Activated naive CD4-positive, alpha-beta T cell treated with anti-CD3 and anti-CD28 coated beads, Interleukin-2, amount 50 U/mL, for 24 hours (primary cell): ENCODE measurements around the gene UGT1A1.
"Not testable (repeated sequence)": the region's sequence is repeated elsewhere in the genome, so short reads cannot be mapped to it uniquely, and the experiment has no call there.

Experiments
- H3K27ac Mint-ChIP-seq: one replicate; pipeline ENCODE4 v1.8.0; 2021; ENCODE audit warnings: mild to moderate bottlenecking, mixed read lengths
- H3K27me3 Mint-ChIP-seq: one replicate; pipeline ENCODE4 v1.8.0; 2021; ENCODE audit warnings: mixed read lengths
- H3K36me3 Mint-ChIP-seq: one replicate; pipeline ENCODE4 v1.8.0; 2021; ENCODE audit warnings: mixed read lengths
- H3K4me1 Mint-ChIP-seq: one replicate; pipeline ENCODE4 v1.8.0; 2021; ENCODE audit warnings: mixed read lengths
- H3K4me3 Mint-ChIP-seq: one replicate; pipeline ENCODE4 v1.8.0; 2021; ENCODE audit warnings: mild to moderate bottlenecking, mixed read lengths
- H3K9me3 Mint-ChIP-seq: one replicate; pipeline ENCODE4 v1.8.0; 2021; ENCODE audit warnings: mixed read lengths

The UGT1A1 gene

GRCh38 chr2:233760043-233760442, at the start of gene UGT1A1:
Gene UGT1A1, plus strand, starts transcription at chr2:233760270. Its CDS starts 18 bp downstream, at chr2:233760288.
- Mint-ChIP-seq H3K9me3 (no peaks in the 10 kb centered on the region), H3K4me3 (no peak within 1 kb of the TSS), H3K27ac (no peak within 1 kb of the TSS), H3K4me1 (no peaks in the 10 kb centered on the region), H3K36me3 (no peaks in the 10 kb centered on the region), H3K27me3 (peaks cover 4% of the 10 kb centered on the region)

GRCh38 chr2:233711312-233712008, 48.6 kb upstream of the UGT1A1 start:
- no peaks in the 10 kb centered on the region for H3K4me1 Mint-ChIP-seq
- H3K27ac Mint-ChIP-seq = no peak overlapping the region
- H3K27me3 Mint-ChIP-seq = peaks cover 9% of the 10 kb centered on the region
- H3K4me3 Mint-ChIP-seq = no peak overlapping the region
- no peaks in the 10 kb centered on the region for H3K36me3 Mint-ChIP-seq
- no peaks in the 10 kb centered on the region for H3K9me3 Mint-ChIP-seq

- no peaks in the 10 kb centered on the region for H3K4me1 Mint-ChIP-seq
- no peak within 1 kb of the TSS for H3K27ac Mint-ChIP-seq
- no peak within 1 kb of the TSS for H3K4me3 Mint-ChIP-seq
- H3K9me3 Mint-ChIP-seq = no peaks in the 10 kb centered on the region
- H3K27me3 Mint-ChIP-seq = peaks cover 9% of the 10 kb centered on the region
- H3K36me3 Mint-ChIP-seq = no peaks in the 10 kb centered on the region
These were observed 47.3 kb upstream of the UGT1A1 start, which contains the start of gene UGT1A5 for GRCh38 chr2:233712611-233713261. Gene UGT1A5, plus strand, starts transcription at chr2:233712907. Its CDS starts 85 bp downstream, at chr2:233712992.

GRCh38 chr2:233713262-233713615, 46.8 kb upstream of the UGT1A1 start:
- Mint-ChIP-seq H3K36me3 (no peaks in the 10 kb centered on the region), H3K4me3 (no peak overlapping the region), H3K27ac (no peak overlapping the region), H3K27me3 (peaks cover 10% of the 10 kb centered on the region), H3K9me3 (no peaks in the 10 kb centered on the region), H3K4me1 (no peaks in the 10 kb centered on the region)

- peaks cover 14% of the 10 kb centered on the region for H3K27me3 Mint-ChIP-seq
- H3K4me1 Mint-ChIP-seq = no peaks in the 10 kb centered on the region
- no peaks in the 10 kb centered on the region for H3K36me3 Mint-ChIP-seq
- no peak overlapping the region for H3K4me3 Mint-ChIP-seq
- no peaks in the 10 kb centered on the region for H3K9me3 Mint-ChIP-seq
- no peak overlapping the region for H3K27ac Mint-ChIP-seq
These were observed 45.9 kb upstream of the UGT1A1 start for GRCh38 chr2:233714121-233714520.

GRCh38 chr2:233718552-233718951, 41.5 kb upstream of the UGT1A1 start, which contains the start of gene UGT1A4:
Gene UGT1A4, plus strand, starts transcription at chr2:233718736. Its CDS starts 85 bp downstream, at chr2:233718821.
- Mint-ChIP-seq H3K36me3 (no peaks in the 10 kb centered on the region), H3K9me3 (no peaks in the 10 kb centered on the region), H3K27me3 (peaks cover 18% of the 10 kb centered on the region), H3K4me1 (no peaks in the 10 kb centered on the region), H3K4me3 (no peak within 1 kb of the TSS), H3K27ac (no peak within 1 kb of the TSS)

- Mint-ChIP-seq H3K36me3 (no peaks in the 10 kb centered on the region), H3K9me3 (no peaks in the 10 kb centered on the region), H3K4me1 (no peaks in the 10 kb centered on the region), H3K27ac (no peak within 1 kb of the TSS), H3K4me3 (no peak within 1 kb of the TSS), H3K27me3 (peaks cover 7% of the 10 kb centered on the region)
These were observed 31.3 kb upstream of the UGT1A1 start, which contains the start of gene UGT1A3 for GRCh38 chr2:233728723-233729301. Gene UGT1A3, plus strand, starts transcription at chr2:233729042. Its CDS starts 85 bp downstream, at chr2:233729127.

GRCh38 chr2:233736868-233737653, 23.0 kb upstream of the UGT1A1 start:
- peaks cover 17% of the 10 kb centered on the region for H3K27me3 Mint-ChIP-seq
- H3K4me3 Mint-ChIP-seq, H3K36me3 Mint-ChIP-seq, H3K4me1 Mint-ChIP-seq, H3K9me3 Mint-ChIP-seq, H3K27ac Mint-ChIP-seq: not testable (repeated sequence)

- peaks cover 11% of the 10 kb centered on the region for H3K27me3 Mint-ChIP-seq
- no peaks in the 10 kb centered on the region for H3K9me3 Mint-ChIP-seq
- no peak overlapping the region for H3K4me3 Mint-ChIP-seq
These were observed 19.2 kb upstream of the UGT1A1 start for GRCh38 chr2:233740870-233741269.

GRCh38 chr2:233743464-233744259, 16.4 kb upstream of the UGT1A1 start:
- no peaks in the 10 kb centered on the region for H3K9me3 Mint-ChIP-seq
- peaks cover 7% of the 10 kb centered on the region for H3K27me3 Mint-ChIP-seq
- H3K4me1 Mint-ChIP-seq = no peaks in the 10 kb centered on the region
- H3K36me3 Mint-ChIP-seq = no peaks in the 10 kb centered on the region
- H3K4me3 Mint-ChIP-seq = no peak overlapping the region
- no peak overlapping the region for H3K27ac Mint-ChIP-seq

More at GRCh38 chr2:233740870-233741269, 19.2 kb upstream of the UGT1A1 start:
- Mint-ChIP-seq H3K4me1 (no peaks in the 10 kb centered on the region), H3K27ac (no peak overlapping the region), H3K36me3 (no peaks in the 10 kb centered on the region)

GRCh38 chr2:233745073-233745755, 14.9 kb upstream of the UGT1A1 start:
- H3K9me3 Mint-ChIP-seq = no peaks in the 10 kb centered on the region
- H3K27ac Mint-ChIP-seq = no peak overlapping the region
- H3K36me3 Mint-ChIP-seq = no peaks in the 10 kb centered on the region
- H3K4me3 Mint-ChIP-seq = no peak overlapping the region
- H3K27me3 Mint-ChIP-seq = peaks cover 4% of the 10 kb centered on the region
- H3K4me1 Mint-ChIP-seq = no peaks in the 10 kb centered on the region

GRCh38 chr2:233745838-233746237, 14.2 kb upstream of the UGT1A1 start:
- H3K27me3 Mint-ChIP-seq, H3K4me1 Mint-ChIP-seq, H3K27ac Mint-ChIP-seq, H3K36me3 Mint-ChIP-seq, H3K9me3 Mint-ChIP-seq, H3K4me3 Mint-ChIP-seq: not testable (repeated sequence)

- no peaks in the 10 kb centered on the region for H3K36me3 Mint-ChIP-seq
- H3K27me3 Mint-ChIP-seq = peaks cover 2% of the 10 kb centered on the region
- H3K4me3 Mint-ChIP-seq = no peak overlapping the region
- peaks cover 2% of the 10 kb centered on the region for H3K9me3 Mint-ChIP-seq
- no peaks in the 10 kb centered on the region for H3K4me1 Mint-ChIP-seq
- no peak overlapping the region for H3K27ac Mint-ChIP-seq
These were observed 13.4 kb upstream of the UGT1A1 start for GRCh38 chr2:233746475-233747282.

- Mint-ChIP-seq H3K36me3 (no peaks in the 10 kb centered on the region), H3K9me3 (peaks cover 5% of the 10 kb centered on the region), H3K27me3 (peaks cover 4% of the 10 kb centered on the region), H3K27ac (no peak overlapping the region), H3K4me3 (no peak overlapping the region), H3K4me1 (no peaks in the 10 kb centered on the region)
These were observed 12.9 kb upstream of the UGT1A1 start for GRCh38 chr2:233747283-233747544.
